Panc1 (cell line): ENCODE measurements around the gene TMEM92.
"Not testable (repeated sequence)": the region's sequence is repeated elsewhere in the genome, so short reads cannot be mapped to it uniquely, and the experiment has no call there.

ENCODE experiments used
- CTCF ChIP-seq: fragments of 450-650 bp; IDR thresholded peaks from 2 replicates; pipeline ENCODE4 v1.5.1; 2017; ENCODE audit warnings: mild to moderate bottlenecking
- POLR2AphosphoS5 ChIP-seq: IDR thresholded peaks from 2 replicates; pipeline ENCODE4 v1.6.1; 2012; ENCODE audit warnings: mild to moderate bottlenecking, low read depth, low read length, moderate library complexity

DNA sequence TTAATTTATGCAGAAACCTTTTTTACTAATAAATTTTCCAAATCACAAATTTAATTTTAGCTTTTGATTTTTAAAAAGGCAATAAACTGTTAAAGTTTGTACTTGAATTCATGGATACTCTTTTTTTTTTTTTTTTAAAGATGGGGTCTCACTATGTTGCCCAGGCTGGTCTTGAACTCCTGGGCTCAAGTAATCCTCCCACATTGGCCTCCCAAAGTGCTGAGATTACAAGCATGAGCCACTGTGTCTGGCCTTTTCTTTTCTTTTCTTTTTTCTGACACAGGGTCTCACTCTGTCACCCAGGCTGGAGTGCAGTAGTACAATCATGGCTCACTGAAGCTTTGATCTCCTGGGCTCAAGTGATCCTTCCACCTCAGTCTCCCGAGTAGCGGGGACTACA is 42.4 kb downstream of the TMEM92 start:
- TF ChIP-seq CTCF, POLR2AphosphoS5: not testable (repeated sequence)
